Measurements from ENCODE around the gene HOXA4. TPM values are rescaled to one million over a fixed set of nuclear protein-coding genes. Genes with fewer than 3 reads are reported as not detected.

HOXA4 gene
- polyA plus RNA-seq, 6 donors from 2014 or later = not detected

GRCh38 chr7:27151931-27152815 lies 21.6 kb upstream of the HOXA4 start, which contains the start of gene HOXA3:
TSS of gene HOXA3 (minus strand) at chr7:27152583. CDS start at chr7:27110640, 41,943 bp downstream.
- DNase-seq = no peak
- Mint-ChIP-seq H3K27ac (peak within 1 kb of the TSS in 5 of 6 donors; percentile 42 to 97 (median 78)), H3K4me1 (peaks cover 34 to 57% (median 47%) of the 10 kb centered on the region in 3 donors), H3K4me3 (peak within 1 kb of the TSS; percentile 75 to 89 (median 84)), H3K36me3 (peaks cover 0 to 10% of the 10 kb centered on the region in 2 donors), H3K9me3 (peaks cover 0 to 27% (median under 1%) of the 10 kb centered on the region in 7 donors), H3K27me3 (peaks cover 61 to 74% (median 63%) of the 10 kb centered on the region in 3 donors)
- no peak for ATAC-seq (ENCODE audit: low read depth in 2 of 2)

- DNase-seq (no peak), ATAC-seq (ENCODE audit: low read depth in 2 of 2) (no peak)
- peak overlapping the region; percentile 75 to 89 (median 84) for H3K4me3 Mint-ChIP-seq
- H3K36me3 Mint-ChIP-seq = peaks cover 0 to 17% of the 10 kb centered on the region in 2 donors
- H3K4me1 Mint-ChIP-seq = peaks cover 37 to 56% (median 51%) of the 10 kb centered on the region in 3 donors
- peak overlapping the region in 5 of 6 donors; percentile 42 to 97 (median 78) for H3K27ac Mint-ChIP-seq
- peaks cover 0 to 26% (median 2%) of the 10 kb centered on the region in 7 donors for H3K9me3 Mint-ChIP-seq
- peaks cover 68 to 76% (median 70%) of the 10 kb centered on the region in 3 donors for H3K27me3 Mint-ChIP-seq
Measured at GRCh38 chr7:27151341-27151930, 20.9 kb upstream of the HOXA4 start.

- peaks cover 37 to 55% (median 51%) of the 10 kb centered on the region in 3 donors for H3K4me1 Mint-ChIP-seq
Measured at GRCh38 chr7:27150568-27151340, 20.2 kb upstream of the HOXA4 start.

GRCh38 chr7:27149842-27150567 lies 19.4 kb upstream of the HOXA4 start:
- ATAC-seq (ENCODE audit: low read depth in 2 of 2) (no peak), DNase-seq (no peak)
- H3K27ac Mint-ChIP-seq = peak overlapping the region in 1 of 6 donors; percentile 92
- H3K27me3 Mint-ChIP-seq = peaks cover 74 to 82% (median 75%) of the 10 kb centered on the region in 3 donors
- peaks cover 0 to 20% of the 10 kb centered on the region in 2 donors for H3K36me3 Mint-ChIP-seq
- peaks cover 33 to 51% (median 45%) of the 10 kb centered on the region in 3 donors for H3K4me1 Mint-ChIP-seq
- H3K9me3 Mint-ChIP-seq = peaks cover 0 to 20% (median 2%) of the 10 kb centered on the region in 7 donors
- H3K4me3 Mint-ChIP-seq = peak overlapping the region in 6 of 8 donors; percentile 61 to 88 (median 78)

More at GRCh38 chr7:27150568-27151340, 20.2 kb upstream of the HOXA4 start:
- Mint-ChIP-seq H3K36me3 (peaks cover 0 to 20% of the 10 kb centered on the region in 2 donors), H3K27me3 (peaks cover 75 to 82% (median 75%) of the 10 kb centered on the region in 3 donors), H3K4me3 (peak overlapping the region; percentile 75 to 89 (median 84)), H3K27ac (peak overlapping the region in 4 of 6 donors; percentile 69 to 97 (median 78)), H3K9me3 (peaks cover 0 to 27% (median 2%) of the 10 kb centered on the region in 7 donors)
- ATAC-seq (ENCODE audit: low read depth in 2 of 2) (peak; percentile 76 to 80), DNase-seq (peak; percentile 64)

- ATAC-seq (ENCODE audit: low read depth in 2 of 2) = no peak
- peak overlapping the region in 7 of 8 donors; percentile 71 to 85 (median 79) for H3K4me3 Mint-ChIP-seq
- H3K27me3 Mint-ChIP-seq = peaks cover 68 to 81% (median 70%) of the 10 kb centered on the region in 3 donors
- H3K4me1 Mint-ChIP-seq = peaks cover 29 to 43% (median 36%) of the 10 kb centered on the region in 3 donors
- peaks cover 0 to 11% (median 2%) of the 10 kb centered on the region in 7 donors for H3K9me3 Mint-ChIP-seq
- peak overlapping the region in 1 of 6 donors; percentile 82 for H3K27ac Mint-ChIP-seq
- no peak for DNase-seq
- peaks cover 0 to 13% of the 10 kb centered on the region in 2 donors for H3K36me3 Mint-ChIP-seq
Measured at GRCh38 chr7:27148756-27149641, 18.4 kb upstream of the HOXA4 start.

- Mint-ChIP-seq H3K36me3 (peaks cover 0 to 13% of the 10 kb centered on the region in 2 donors), H3K4me1 (peaks cover 29 to 40% (median 36%) of the 10 kb centered on the region in 3 donors), H3K27me3 (peaks cover 60 to 73% (median 67%) of the 10 kb centered on the region in 3 donors), H3K4me3 (peak overlapping the region; percentile 70 to 85 (median 76)), H3K27ac (peak overlapping the region in 2 of 6 donors; percentile 54 to 80), H3K9me3 (peaks cover 0 to 11% (median 2%) of the 10 kb centered on the region in 7 donors)
- no peak for ATAC-seq (ENCODE audit: low read depth in 2 of 2)
- no peak for DNase-seq
Measured at GRCh38 chr7:27148031-27148755, 17.6 kb upstream of the HOXA4 start.

GRCh38 chr7:27147199-27148030 lies 16.9 kb upstream of the HOXA4 start, which contains the start of gene HOXA6:
TSS of gene HOXA6 (minus strand) at chr7:27147774. CDS start at chr7:27147749, 25 bp downstream.
- peaks cover 65 to 78% (median 69%) of the 10 kb centered on the region in 3 donors for H3K27me3 Mint-ChIP-seq
- H3K27ac Mint-ChIP-seq = peak within 1 kb of the TSS in 3 of 6 donors; percentile 54 to 80 (median 69)

GRCh38 chr7:27146491-27147198 lies 16.1 kb upstream of the HOXA4 start:
- Mint-ChIP-seq H3K27me3 (peaks cover 67 to 78% (median 67%) of the 10 kb centered on the region in 3 donors), H3K4me1 (peaks cover 30 to 40% (median 34%) of the 10 kb centered on the region in 3 donors), H3K27ac (peak overlapping the region in 2 of 6 donors; percentile 2 to 69)

More at GRCh38 chr7:27147199-27148030, 16.9 kb upstream of the HOXA4 start, which contains the start of gene HOXA6:
- peaks cover 35 to 42% (median 40%) of the 10 kb centered on the region in 3 donors for H3K4me1 Mint-ChIP-seq
- no peak for ATAC-seq (ENCODE audit: low read depth in 2 of 2)
- DNase-seq = no peak
- H3K36me3 Mint-ChIP-seq = peaks cover 0 to 13% of the 10 kb centered on the region in 2 donors
- H3K4me3 Mint-ChIP-seq = peak within 1 kb of the TSS; percentile 72 to 85 (median 79)
- peaks cover 0 to 11% (median 2%) of the 10 kb centered on the region in 7 donors for H3K9me3 Mint-ChIP-seq

GRCh38 chr7:27145914-27146412 lies 15.4 kb upstream of the HOXA4 start:
- no peak for DNase-seq
- Mint-ChIP-seq H3K9me3 (peaks cover 0 to 8% (median 2%) of the 10 kb centered on the region in 7 donors), H3K4me1 (peaks cover 23 to 33% (median 28%) of the 10 kb centered on the region in 3 donors), H3K27ac (peak overlapping the region in 1 of 6 donors; percentile 16), H3K4me3 (peak overlapping the region in 2 of 8 donors; percentile 45 to 74), H3K36me3 (peaks cover 0 to 13% of the 10 kb centered on the region in 2 donors), H3K27me3 (peaks cover 67 to 75% (median 67%) of the 10 kb centered on the region in 3 donors)
- ATAC-seq (ENCODE audit: low read depth in 2 of 2) = no peak

More at GRCh38 chr7:27146491-27147198, 16.1 kb upstream of the HOXA4 start:
- H3K36me3 Mint-ChIP-seq = peaks cover 0 to 13% of the 10 kb centered on the region in 2 donors
- no peak for DNase-seq
- H3K4me3 Mint-ChIP-seq = peak overlapping the region in 6 of 8 donors; percentile 61 to 85 (median 73)
- peaks cover 0 to 11% (median 2%) of the 10 kb centered on the region in 7 donors for H3K9me3 Mint-ChIP-seq
- ATAC-seq (ENCODE audit: low read depth in 2 of 2) = no peak

Data from naive B cell (primary cell).